A549 (cell line): Measurements from ENCODE around the gene ANKS6. TPM values are rescaled to one million over a fixed set of nuclear protein-coding genes. Genes with fewer than 3 reads are reported as not detected.

Experiments used
- ATAC-seq, 2 experiments: fragments of 200-7000 bp in 1 of 2; fragments of >200 bp in 1 of 2; cut with Nextera tagmentation in 1 of 2; cut with Tn5 transposase in 1 of 2; 3 replicates each; pipeline versions ENCODE4 v1.8.0 to v1.9.1; 2018 to 2020; ENCODE audit warnings: mild to moderate bottlenecking in 1 of 2, moderate library complexity in 1 of 2
- CTCF ChIA-PET: fragments of 300-600 bp; sonication (Branson Sonifier 250); formaldehyde crosslinking; extraction: SDS; loops from one replicate; lab custom pipeline; 2021; ENCODE audit warnings: antibody characterized with exemption, inconsistent platforms; lab: Yijun Ruan, JAX
- POLR2A ChIA-PET: fragments of 350-600 bp; formaldehyde crosslinking; extraction: SDS; loops from one replicate; lab custom pipeline; 2021; ENCODE audit warnings: antibody characterized with exemption, inconsistent platforms; lab: Yijun Ruan, JAX
- DNase-seq, 2 experiments: peaks; one replicate each; pipeline versions ENCODE4 v3.0.0 to v3.0.0-alpha.2; 2011 to 2016; ENCODE audit warnings: low read depth in 1 of 2, low spot score in 1 of 2
- FAIRE-seq: peaks from 2 replicates; lab custom pipeline; 2011; peaks lifted over from hg19 to GRCh38; lab: Jason Lieb, UNC
- H3K27ac ChIP-seq, 2 experiments: fragments of >200 bp; sonication (Bioruptor Twin); formaldehyde crosslinking; 3 replicates each; pipeline ENCODE4 v1.5.1; 2016 to 2017
- H3K4me1 ChIP-seq: fragments of >200 bp; sonication (Bioruptor Twin); formaldehyde crosslinking; 3 replicates; pipeline ENCODE4 v1.6.1; 2016
- H3K4me2 ChIP-seq: fragments of >200 bp; sonication (Bioruptor Twin); formaldehyde crosslinking; 3 replicates; pipeline ENCODE4 v1.6.1; 2016
- H3K4me3 ChIP-seq: fragments of >200 bp; sonication (Bioruptor Twin); formaldehyde crosslinking; 3 replicates; pipeline ENCODE4 v1.5.1; 2016
- H3K9me3 ChIP-seq: fragments of >200 bp; sonication (Bioruptor Twin); formaldehyde crosslinking; 3 replicates; pipeline ENCODE4 v1.6.1; 2016
- BCL3 ChIP-seq: fragments of >200 bp; sonication (Bioruptor Twin); formaldehyde crosslinking; IDR thresholded peaks from 3 replicates; pipeline ENCODE4 v1.6.1; 2016
- CEBPB ChIP-seq, 2 experiments: fragments of >200 bp in 1 of 2; sonication (Bioruptor Twin) in 1 of 2; formaldehyde crosslinking in 1 of 2; IDR thresholded peaks; 2 replicates each; pipeline ENCODE4 v1.6.1; 2012 to 2016
- CHD4 ChIP-seq: fragments of 200-600 bp; sonication (generic); IDR thresholded peaks from 2 replicates; pipeline ENCODE4 v1.6.1; 2016; ENCODE audit warnings: antibody characterized with exemption, mild to moderate bottlenecking, borderline replicate concordance
- CTCF ChIP-seq: fragments of >200 bp; sonication (Bioruptor Twin); formaldehyde crosslinking; IDR thresholded peaks from 3 replicates; pipeline ENCODE4 v1.5.1; 2016
- EHF ChIP-seq: fragments of 250-450 bp; sonication (Bioruptor Pico); IDR thresholded peaks from 2 replicates; pipeline ENCODE4 v1.5.0; 2020; ENCODE audit warnings: mild to moderate bottlenecking
- EHMT2 ChIP-seq: fragments of 200-600 bp; sonication (generic); IDR thresholded peaks from 2 replicates; pipeline ENCODE4 v1.6.1; 2016; ENCODE audit warnings: antibody characterized with exemption, low read depth, mild to moderate bottlenecking, moderate library complexity
- ELK1 ChIP-seq: fragments of 150-350 bp; IDR thresholded peaks from 2 replicates; pipeline ENCODE4 v1.6.1; 2014; ENCODE audit warnings: low read depth, mild to moderate bottlenecking, low read length
- HES2 ChIP-seq: fragments of >200 bp; sonication (Bioruptor Twin); formaldehyde crosslinking; IDR thresholded peaks from 2 replicates; pipeline ENCODE4 v1.6.1; 2016
- HOXA7 ChIP-seq: fragments of 250-450 bp; sonication (Bioruptor Pico); IDR thresholded peaks from 2 replicates; pipeline ENCODE4 v1.5.0; 2020; ENCODE audit warnings: mild to moderate bottlenecking, moderate library complexity
- HOXB13 ChIP-seq: fragments of 250-450 bp; sonication (Bioruptor Pico); IDR thresholded peaks from 2 replicates; pipeline ENCODE4 v1.5.0; 2020; ENCODE audit warnings: low read depth, mild to moderate bottlenecking, moderate library complexity
- HOXB5 ChIP-seq: fragments of 250-450 bp; sonication (Bioruptor Pico); IDR thresholded peaks from 2 replicates; pipeline ENCODE4 v1.5.0; 2020; ENCODE audit warnings: mild to moderate bottlenecking, moderate library complexity
- JUN ChIP-seq, 2 experiments: fragments of >200 bp; sonication (Bioruptor Twin); formaldehyde crosslinking; IDR thresholded peaks; 2 replicates in 1 of 2; 3 replicates in 1 of 2; pipeline ENCODE4 v1.6.1; 2016 to 2017
- JUNB ChIP-seq: fragments of >200 bp; sonication (Bioruptor Twin); formaldehyde crosslinking; IDR thresholded peaks from 2 replicates; pipeline ENCODE4 v1.6.1; 2016
- KDM1A ChIP-seq: fragments of 200-600 bp; sonication (generic); IDR thresholded peaks from 2 replicates; pipeline ENCODE4 v1.6.1; 2016; ENCODE audit warnings: low read depth, mild to moderate bottlenecking
- MAX ChIP-seq: IDR thresholded peaks from 2 replicates; pipeline ENCODE4 v1.6.1; 2012
- NFE2L2 ChIP-seq: fragments of 150-350 bp; conservative IDR thresholded peaks from 2 replicates; pipeline ENCODE4 v1.6.1; 2014; ENCODE audit warnings: low read length
- NPAS2 ChIP-seq: fragments of 250-450 bp; sonication (Bioruptor Pico); IDR thresholded peaks from 2 replicates; pipeline ENCODE4 v1.8.0; 2022; ENCODE audit warnings: mild to moderate bottlenecking, moderate library complexity, borderline replicate concordance
- RAD21 ChIP-seq, 2 experiments: fragments of >200 bp in 1 of 2; sonication (Bioruptor Twin) in 1 of 2; formaldehyde crosslinking in 1 of 2; IDR thresholded peaks in 1 of 2; conservative IDR thresholded peaks in 1 of 2; 2 replicates in 1 of 2; 3 replicates in 1 of 2; pipeline ENCODE4 v1.6.1; 2012 to 2018; ENCODE audit warnings: inconsistent platforms in 1 of 2
- RFX5 ChIP-seq: fragments of 450-650 bp; IDR thresholded peaks from 2 replicates; pipeline ENCODE4 v1.7.1; 2014; ENCODE audit warnings: antibody characterized with exemption, mild to moderate bottlenecking, moderate library complexity
- TFCP2L1 ChIP-seq: fragments of 250-450 bp; sonication (Bioruptor Pico); IDR thresholded peaks from 2 replicates; pipeline ENCODE4 v1.5.0; 2021; ENCODE audit warnings: mild to moderate bottlenecking
- TP53 ChIP-seq: fragments of 250-450 bp; sonication (Bioruptor Pico); IDR thresholded peaks from 2 replicates; pipeline ENCODE4 v1.5.0; 2021; ENCODE audit warnings: mild to moderate bottlenecking, moderate library complexity
- ZC3H11A ChIP-seq: fragments of 450-650 bp; IDR thresholded peaks from 2 replicates; pipeline ENCODE4 v1.6.1; 2014; ENCODE audit warnings: antibody characterized with exemption, mild to moderate bottlenecking
- ZSCAN20 ChIP-seq: fragments of 250-450 bp; sonication (Bioruptor Pico); IDR thresholded peaks from 2 replicates; pipeline ENCODE4 v1.8.0; 2022; ENCODE audit warnings: mild to moderate bottlenecking, moderate library complexity
- WGBS: methylation state at CpG from one replicate; pipeline ENCODE4 v1.1.6; 2017; ENCODE audit errors: missing lambda C conversion rate; 5-methylcytosine and 5-hydroxymethylcytosine counted together
- polyA plus RNA-seq, 4 experiments: library from polyadenylated mRNA; depleted of rRNA in 3 of 4; stranded (reverse); fragments of >200 nt; fragmentation: RNase III in 1 of 4; extraction: RNeasy Plus Mini Kit Qiagen cat#74134 plus additional on column Dnase treatment in 1 of 4; gene quantifications; 2 replicates in 3 of 4; 3 replicates in 1 of 4; pipeline ENCODE4 v1.2.3, GENCODE V29; 2011 to 2017

Gene ANKS6
- polyA plus RNA-seq, 2 of the 4 experiments (the other 2 are of a cell fraction) = 14.7 to 15.2 TPM

- Histone ChIP-seq H3K4me1 (no peaks in the 10 kb centered on the region), H3K9me3 (no peaks in the 10 kb centered on the region), H3K4me3 (no peak overlapping the region), H3K27ac (no peak overlapping the region)
- CTCF ChIA-PET = interaction anchor here (0.6 to 1.4 kb wide), 2 partner anchors 44 to 620 kb away, joined by 3 to 5 read pairs; no protein-coding TSS in a partner anchor
- DNase-seq = no peak
- no peak for TF ChIP-seq EHMT2
- TF ChIP-seq JUN (IDR thresholded peaks at IDR 0.05) = no peak
- no peak for TF ChIP-seq TFCP2L1 (CRISPR knock-in tag)
- TF ChIP-seq, all 56 proteins: peak for 0
- no peak overlapping the region for H3K4me2 ChIP-seq
- no peak for FAIRE-seq
- POLR2A ChIA-PET = no interaction called here
- WGBS = 83% methylated on average over 10 of the region's 10 CpGs
- no peak for ATAC-seq
Measured at GRCh38 chr9:98732091-98732490, 64.3 kb downstream of the ANKS6 start.

GRCh38 chr9:98730871-98731270, 65.5 kb downstream of the ANKS6 start:
- FAIRE-seq = no peak

GRCh38 chr9:98728500-98728899, 67.9 kb downstream of the ANKS6 start:
- ChIA-PET POLR2A (no interaction called here), CTCF (interaction anchor here (0.8 to 1.5 kb wide), 4 partner anchors 12 to 413 kb away, joined by 3 to 4 read pairs (median 4); no protein-coding TSS in a partner anchor)
- Histone ChIP-seq H3K9me3 (peaks cover 9% of the 10 kb centered on the region; the same call in 2 of the 3 replicates), H3K27ac (no peak overlapping the region), H3K4me3 (no peak overlapping the region), H3K4me2 (no peak overlapping the region), H3K4me1 (no peaks in the 10 kb centered on the region)
- FAIRE-seq (no peak), ATAC-seq (no peak; a peak in 2 of 6 replicates), DNase-seq (no peak)
- 83% methylated on average over 10 of the region's 11 CpGs for WGBS
- TF ChIP-seq CTCF = no peak
- TF ChIP-seq ZC3H11A = no peak
- TF ChIP-seq CEBPB (IDR thresholded peaks at IDR 0.05) = no peak
- TF ChIP-seq ELK1 = no peak
- no peak for TF ChIP-seq CHD4
- TF ChIP-seq MAX = no peak
- no peak for TF ChIP-seq ZSCAN20 (CRISPR knock-in tag)
- no peak for TF ChIP-seq HOXB5 (CRISPR knock-in tag)
- no peak for TF ChIP-seq HOXA7 (CRISPR knock-in tag)
- TF ChIP-seq JUNB = no peak
- TF ChIP-seq TP53 (CRISPR knock-in tag) = no peak
- no peak for TF ChIP-seq RAD21 (conservative IDR thresholded peaks at IDR 0.05 in 1 of 2, IDR thresholded peaks at IDR 0.05 in 1 of 2)
- TF ChIP-seq HOXB13 (CRISPR knock-in tag) = no peak

More at GRCh38 chr9:98730871-98731270, 65.5 kb downstream of the ANKS6 start:
- DNase-seq (no peak), ATAC-seq (no peak)
- Histone ChIP-seq H3K4me1 (no peaks in the 10 kb centered on the region), H3K4me2 (no peak overlapping the region), H3K9me3 (no peaks in the 10 kb centered on the region), H3K4me3 (no peak overlapping the region), H3K27ac (no peak overlapping the region)
- WGBS = 100% methylated on average over 4 of the region's 5 CpGs
- CTCF ChIA-PET = no interaction called here
- TF ChIP-seq KDM1A (no peak), NFE2L2 (no peak), CTCF (no peak), BCL3 (no peak), MAX (no peak), EHF (CRISPR knock-in tag) (no peak), TFCP2L1 (CRISPR knock-in tag) (no peak), HES2 (no peak), CEBPB (IDR thresholded peaks at IDR 0.05) (no peak), NPAS2 (CRISPR knock-in tag) (no peak), RFX5 (no peak)
- POLR2A ChIA-PET = no interaction called here
